GM13977 (cell line): Measurements from ENCODE around the gene MTA3.

Experiments used
- DNase-seq: peaks from one replicate; pipeline ENCODE4 v3.0.0; 2012; ENCODE audit warnings: low spot score
- CTCF ChIP-seq: IDR thresholded peaks from 2 replicates; pipeline ENCODE4 v1.5.1; 2012; ENCODE audit warnings: mild to moderate bottlenecking, control low read depth; ENCODE audit not compliant: insufficient read depth; ENCODE audit errors: extremely low read depth, missing control alignments
- in situ Hi-C: fragments of 300-500 bp; cut with MboI; formaldehyde crosslinking; loops from one replicate; pipeline ENCODE4 v1.12.0; 2022; ENCODE audit warnings: low sequenced_read_pairs, low pct_unique_long_range_greater_than_20kb, mixed read lengths, inconsistent platforms; ENCODE audit not compliant: unreplicated experiment

Gene MTA3

GRCh38 chr2:42795841-42796301 lies 227.4 kb downstream of the MTA3 start:
- in situ Hi-C loops: no loop called here
- peak; percentile 62 for DNase-seq

GRCh38 chr2:42796427-42797248 lies 228.2 kb downstream of the MTA3 start:
- in situ Hi-C loops: no loop called here
- DNase-seq: peak; percentile 71
- no peak for TF ChIP-seq CTCF

More at GRCh38 chr2:42795841-42796301, 227.4 kb downstream of the MTA3 start:
- no peak for TF ChIP-seq CTCF

- no peak for DNase-seq
- no peak for TF ChIP-seq CTCF
These were observed 228.8 kb downstream of the MTA3 start for GRCh38 chr2:42797281-42797680.

GRCh38 chr2:42799881-42800280 lies 231.4 kb downstream of the MTA3 start:
- no peak for TF ChIP-seq CTCF
- no peak for DNase-seq
- in situ Hi-C loops: no loop called here

More at GRCh38 chr2:42797281-42797680, 228.8 kb downstream of the MTA3 start:
- in situ Hi-C loops: no loop called here

- in situ Hi-C loops: no loop called here
- DNase-seq: no peak
- no peak for TF ChIP-seq CTCF
These were observed 232.1 kb downstream of the MTA3 start for GRCh38 chr2:42800461-42800962.

GRCh38 chr2:42800981-42801380 lies 232.5 kb downstream of the MTA3 start:
- no peak for TF ChIP-seq CTCF
- DNase-seq: no peak
- in situ Hi-C loops: no loop called here
